ENCODE data around the gene RAI1.
A peak's percentile ranks its signal among the peaks of the same experiment; 100 is the strongest.

The RAI1 gene

GRCh38 chr17:17770632-17771044 lies 89.4 kb downstream of the RAI1 start:
- no peak for DNase-seq

GRCh38 chr17:17771498-17772201 lies 90.4 kb downstream of the RAI1 start:
- DNase-seq = no peak

- no peak for DNase-seq
These were observed 91.0 kb downstream of the RAI1 start for GRCh38 chr17:17772231-17772630.

GRCh38 chr17:17774009-17774881 lies 93.0 kb downstream of the RAI1 start:
- no peak for DNase-seq

- DNase-seq = no peak
These were observed 95.6 kb downstream of the RAI1 start for GRCh38 chr17:17776889-17777288.

GRCh38 chr17:17778308-17779014 lies 97.2 kb downstream of the RAI1 start:
- no peak for DNase-seq

GRCh38 chr17:17779015-17779611 lies 97.9 kb downstream of the RAI1 start:
- DNase-seq = no peak

GRCh38 chr17:17780922-17781590 lies 99.8 kb downstream of the RAI1 start:
- DNase-seq = peak; percentile 16

GRCh38 chr17:17781591-17782496 lies 100.6 kb downstream of the RAI1 start:
- peak; percentile 52 for DNase-seq

- DNase-seq = no peak
These were observed 101.4 kb downstream of the RAI1 start for GRCh38 chr17:17782523-17783115.

- peak; percentile 82 for DNase-seq
These were observed 102.0 kb downstream of the RAI1 start for GRCh38 chr17:17783116-17783824.

GRCh38 chr17:17783825-17784656 lies 102.8 kb downstream of the RAI1 start:
- peak; percentile 71 for DNase-seq

- DNase-seq = no peak
These were observed 103.5 kb downstream of the RAI1 start for GRCh38 chr17:17784657-17785267.

GRCh38 chr17:17785407-17785806 lies 104.1 kb downstream of the RAI1 start:
- DNase-seq = no peak

GRCh38 chr17:17786998-17787397 lies 105.7 kb downstream of the RAI1 start:
- DNase-seq = no peak

GRCh38 chr17:17787568-17787967 lies 106.3 kb downstream of the RAI1 start:
- DNase-seq = no peak

GRCh38 chr17:17788967-17789366 lies 107.7 kb downstream of the RAI1 start:
- no peak for DNase-seq

- DNase-seq = no peak
These were observed 108.2 kb downstream of the RAI1 start for GRCh38 chr17:17789410-17789809.

Measured in NCI-H748 treated with DMSO at 0.1 percent for 48 hours (cell line).